ENCODE results near the gene SP6.

SP6 gene

GRCh38 chr17:47850692-47851573 is at the start of gene SP6:
Gene SP6 (minus strand): TSS chr17:47851163. CDS start chr17:47848429, 2,734 bp downstream.
- TF ChIP-seq ZNF8 (CRISPR knock-in tag; IDR thresholded peaks at IDR 0.05) (no peak), SNAI2 (CRISPR knock-in tag; IDR thresholded peaks at IDR 0.05) (no peak), ARNTL (CRISPR knock-in tag; IDR thresholded peaks at IDR 0.05; ENCODE audit: borderline replicate concordance, low read depth) (no peak), ZFP3 (CRISPR knock-in tag; IDR thresholded peaks at IDR 0.05) (no peak), ZFP30 (CRISPR knock-in tag; IDR thresholded peaks at IDR 0.05) (no peak), PATZ1 (CRISPR knock-in tag; IDR thresholded peaks at IDR 0.05; ENCODE audit: borderline replicate concordance) (no peak), ZC3H10 (CRISPR knock-in tag; IDR thresholded peaks at IDR 0.05) (no peak), CREB5 (CRISPR knock-in tag; IDR thresholded peaks at IDR 0.05; ENCODE audit: low read depth) (no peak), GLIS3 (CRISPR knock-in tag; IDR thresholded peaks at IDR 0.05) (no peak), PPARA (CRISPR knock-in tag; IDR thresholded peaks at IDR 0.05; ENCODE audit: borderline replicate concordance) (no peak), TCF4 (CRISPR knock-in tag; IDR thresholded peaks at IDR 0.05; ENCODE audit: borderline replicate concordance) (no peak), TOX (CRISPR knock-in tag; IDR thresholded peaks at IDR 0.05; ENCODE audit: borderline replicate concordance) (no peak), CSRNP3 (CRISPR knock-in tag; IDR thresholded peaks at IDR 0.05) (no peak), TSHZ2 (CRISPR knock-in tag; IDR thresholded peaks at IDR 0.05) (no peak), CSDC2 (CRISPR knock-in tag; IDR thresholded peaks at IDR 0.05) (no peak)
- peak; percentile 89 for ATAC-seq

- no peak for TF ChIP-seq ZNF8 (CRISPR knock-in tag; IDR thresholded peaks at IDR 0.05)
- no peak for TF ChIP-seq ZNF565 (CRISPR knock-in tag; conservative IDR thresholded peaks at IDR 0.05; ENCODE audit: low read depth)
- no peak for TF ChIP-seq ZC3H10 (CRISPR knock-in tag; IDR thresholded peaks at IDR 0.05)
- TF ChIP-seq CSRNP3 (CRISPR knock-in tag; IDR thresholded peaks at IDR 0.05), result no peak
- no peak for TF ChIP-seq TCF4 (CRISPR knock-in tag; IDR thresholded peaks at IDR 0.05; ENCODE audit: borderline replicate concordance)
- TF ChIP-seq ARNTL (CRISPR knock-in tag; IDR thresholded peaks at IDR 0.05; ENCODE audit: borderline replicate concordance, low read depth), result no peak
- no peak for TF ChIP-seq ESRRG (CRISPR knock-in tag; IDR thresholded peaks at IDR 0.05)
- TF ChIP-seq ISL1 (CRISPR knock-in tag; IDR thresholded peaks at IDR 0.05), result no peak
- TF ChIP-seq TSHZ2 (CRISPR knock-in tag; IDR thresholded peaks at IDR 0.05), result no peak
- TF ChIP-seq OSR1 (CRISPR knock-in tag; IDR thresholded peaks at IDR 0.05), result no peak
- no peak for TF ChIP-seq ZNF70 (CRISPR knock-in tag; IDR thresholded peaks at IDR 0.05)
- TF ChIP-seq BACH2 (CRISPR knock-in tag; IDR thresholded peaks at IDR 0.05; ENCODE audit: borderline replicate concordance), result no peak
- no peak for TF ChIP-seq GLIS3 (CRISPR knock-in tag; IDR thresholded peaks at IDR 0.05)
- no peak for TF ChIP-seq TOX (CRISPR knock-in tag; IDR thresholded peaks at IDR 0.05; ENCODE audit: borderline replicate concordance)
- no peak for ATAC-seq
These were observed 48.7 kb upstream of the SP6 start for GRCh38 chr17:47899643-47900042.
